Uterine smooth muscle cell (primary cell): ENCODE results near the gene KRT33B. TPM values are rescaled to one million over a fixed set of nuclear protein-coding genes. Genes with fewer than 3 reads are reported as not detected.

Experiments
- total RNA-seq: library from RNA; depleted of rRNA; stranded (reverse); fragments of >200 nt; gene quantifications from 2 replicates; pipeline ENCODE4 v1.2.3, GENCODE V29; 2014

KRT33B gene
- 1.1 and 2.7 TPM in 2 replicates for total RNA-seq

GRCh38 chr17:41369713-41370112 lies at the start of gene KRT33B:
TSS of gene KRT33B (minus strand) at chr17:41369813. CDS start at chr17:41369750, 63 bp downstream.

GRCh38 chr17:41396996-41397660 lies 27.5 kb upstream of the KRT33B start, which contains the start of gene KRT31:
TSS of gene KRT31 (minus strand) at chr17:41397608. CDS start at chr17:41397539, 69 bp downstream.

GRCh38 chr17:41381943-41382342 lies 12.3 kb upstream of the KRT33B start, which contains the start of gene KRT34:
TSS of gene KRT34 (minus strand) at chr17:41382306. CDS start at chr17:41382246, 60 bp downstream.

GRCh38 chr17:41350381-41350878 lies 19.2 kb downstream of the KRT33B start, which contains the start of gene KRT33A:
TSS of gene KRT33A (minus strand) at chr17:41350828. CDS start at chr17:41350767, 61 bp downstream.

GRCh38 chr17:41315204-41315794 lies 54.3 kb downstream of the KRT33B start, which contains the start of gene KRTAP17-1:
TSS of gene KRTAP17-1 (minus strand) at chr17:41315710. CDS start at chr17:41315650, 60 bp downstream.

Other genes starting within 250 kb of the KRT33B start
- gene KRTAP4-12, start 245.6 kb downstream of the KRT33B start, total RNA-seq, result not detected in 2 replicates
- not detected in 2 replicates for gene KRTAP4-6, start 229.3 kb downstream of the KRT33B start, total RNA-seq
- gene KRTAP4-5, start 220.0 kb downstream of the KRT33B start, total RNA-seq, result not detected in 2 replicates
- gene KRTAP4-4, start 209.1 kb downstream of the KRT33B start, total RNA-seq, result not detected in 2 replicates
- gene KRTAP4-3, start 201.6 kb downstream of the KRT33B start, total RNA-seq, result not detected in 2 replicates
- not detected in 2 replicates for gene KRTAP4-2, start 191.6 kb downstream of the KRT33B start, total RNA-seq
- 0.11 TPM in 1 of 2 replicates, not detected in the other for gene KRTAP4-1, start 184.9 kb downstream of the KRT33B start, total RNA-seq
- gene KRTAP9-1, start 179.9 kb downstream of the KRT33B start, total RNA-seq, result not detected in 2 replicates
- not detected in 2 replicates for gene KRTAP9-2, start 143.2 kb downstream of the KRT33B start, total RNA-seq
- gene KRTAP9-3, start 137.4 kb downstream of the KRT33B start, total RNA-seq, result not detected in 2 replicates
- gene KRTAP9-8, start 131.8 kb downstream of the KRT33B start, total RNA-seq, result not detected in 2 replicates
- not detected in 2 replicates for gene KRTAP9-4, start 120.1 kb downstream of the KRT33B start, total RNA-seq
- not detected in 2 replicates for gene KRTAP9-9, start 114.4 kb downstream of the KRT33B start, total RNA-seq
- not detected in 2 replicates for gene KRTAP9-6, start 104.4 kb downstream of the KRT33B start, total RNA-seq
- not detected in 2 replicates for gene KRTAP9-7, start 94.1 kb downstream of the KRT33B start, total RNA-seq
- not detected in 2 replicates for gene KRTAP29-1, start 67.0 kb downstream of the KRT33B start, total RNA-seq
- gene KRTAP16-1, start 60.5 kb downstream of the KRT33B start, total RNA-seq, result not detected in 2 replicates
- 0.12 and 0.33 TPM in 2 replicates for gene KRTAP17-1, start 54.1 kb downstream of the KRT33B start, total RNA-seq
- gene KRT33A, start 19.0 kb downstream of the KRT33B start, total RNA-seq, result not detected in 2 replicates
- gene KRT34, start 12.5 kb upstream of the KRT33B start, total RNA-seq, result 133 and 203 TPM in 2 replicates
- not detected in 2 replicates for gene KRT31, start 27.8 kb upstream of the KRT33B start, total RNA-seq
- not detected in 2 replicates for gene KRT37, start 54.8 kb upstream of the KRT33B start, total RNA-seq
- gene KRT38, start 71.2 kb upstream of the KRT33B start, total RNA-seq, result under 0.01 and 0.11 TPM in 2 replicates
- not detected in 2 replicates for gene KRT32, start 97.6 kb upstream of the KRT33B start, total RNA-seq
- gene KRT35, start 111.3 kb upstream of the KRT33B start, total RNA-seq, result not detected in 2 replicates
- gene KRT36, start 120.1 kb upstream of the KRT33B start, total RNA-seq, result 0.11 and 0.12 TPM in 2 replicates
- gene KRT13, start 135.8 kb upstream of the KRT33B start, total RNA-seq, result 0.25 and 0.55 TPM in 2 replicates
- 5.7 and 15.3 TPM in 2 replicates for gene KRT15, start 149.1 kb upstream of the KRT33B start, total RNA-seq
- 1,363 and 1,718 TPM in 2 replicates for gene KRT19, start 158.5 kb upstream of the KRT33B start, total RNA-seq
- gene KRT9, start 202.2 kb upstream of the KRT33B start, total RNA-seq, result not detected in 2 replicates
- not detected in 2 replicates for gene KRT14, start 217.1 kb upstream of the KRT33B start, total RNA-seq
- 0.12 and 0.22 TPM in 2 replicates for gene KRT16, start 243.0 kb upstream of the KRT33B start, total RNA-seq